Measurements from ENCODE around the gene KAZN.

DNA sequence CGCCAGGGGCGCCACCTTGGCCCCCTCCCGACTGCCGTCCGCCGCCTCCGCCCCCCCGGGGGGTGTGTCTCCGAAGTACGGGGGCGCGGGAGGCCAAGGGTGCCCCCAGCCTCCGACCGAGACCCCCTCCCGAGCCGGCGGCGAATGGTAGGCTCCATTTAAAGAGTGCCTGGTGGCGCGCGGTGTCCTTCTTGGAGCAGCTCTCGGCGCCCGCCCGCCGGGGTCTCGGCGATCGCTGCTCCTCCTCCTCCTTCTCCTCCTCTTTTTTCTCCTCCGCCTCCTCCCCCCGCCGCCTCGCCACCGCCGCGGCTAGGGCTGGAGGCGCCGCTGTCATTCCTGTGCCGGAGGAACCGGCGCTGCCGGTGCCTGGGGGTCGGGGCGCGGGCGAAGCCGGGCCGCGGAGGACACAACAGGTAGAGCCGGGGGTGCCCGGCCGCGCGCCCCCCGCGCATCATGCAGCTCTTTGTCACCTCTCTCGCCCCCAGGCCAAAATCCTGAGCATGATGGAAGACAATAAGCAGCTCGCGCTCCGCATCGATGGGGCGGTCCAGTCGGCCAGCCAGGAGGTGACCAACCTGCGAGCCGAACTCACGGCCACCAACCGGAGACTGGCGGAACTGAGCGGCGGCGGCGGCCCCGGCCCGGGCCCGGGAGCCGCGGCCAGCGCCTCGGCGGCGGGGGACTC lies at the start of gene KAZN:
- TF ChIP-seq CTCF (IDR thresholded peaks at IDR 0.05) (no peak), ESRRA (IDR thresholded peaks at IDR 0.05; ENCODE audit: borderline replicate concordance, low read length) (no peak), CEBPB (IDR thresholded peaks at IDR 0.05) (no peak), NFE2L2 (conservative IDR thresholded peaks at IDR 0.05; ENCODE audit: low read length) (no peak), MAFK (IDR thresholded peaks at IDR 0.05; ENCODE audit: partially characterized antibody) (no peak), CHD2 (IDR thresholded peaks at IDR 0.05; ENCODE audit: low read length, partially characterized antibody) (no peak), EHMT2 (IDR thresholded peaks at IDR 0.05; ENCODE audit: low read depth) (no peak), TFCP2L1 (CRISPR knock-in tag; IDR thresholded peaks at IDR 0.05) (no peak), RAD21 (conservative IDR thresholded peaks at IDR 0.05 in 1 of 2, IDR thresholded peaks at IDR 0.05 in 1 of 2) (no peak), POLR2A (IDR thresholded peaks at IDR 0.05; ENCODE audit: low read length) (no peak), BHLHE40 (IDR thresholded peaks at IDR 0.05; ENCODE audit: low read depth, low read length) (no peak)
- TF ChIP-seq, protein P1, sequence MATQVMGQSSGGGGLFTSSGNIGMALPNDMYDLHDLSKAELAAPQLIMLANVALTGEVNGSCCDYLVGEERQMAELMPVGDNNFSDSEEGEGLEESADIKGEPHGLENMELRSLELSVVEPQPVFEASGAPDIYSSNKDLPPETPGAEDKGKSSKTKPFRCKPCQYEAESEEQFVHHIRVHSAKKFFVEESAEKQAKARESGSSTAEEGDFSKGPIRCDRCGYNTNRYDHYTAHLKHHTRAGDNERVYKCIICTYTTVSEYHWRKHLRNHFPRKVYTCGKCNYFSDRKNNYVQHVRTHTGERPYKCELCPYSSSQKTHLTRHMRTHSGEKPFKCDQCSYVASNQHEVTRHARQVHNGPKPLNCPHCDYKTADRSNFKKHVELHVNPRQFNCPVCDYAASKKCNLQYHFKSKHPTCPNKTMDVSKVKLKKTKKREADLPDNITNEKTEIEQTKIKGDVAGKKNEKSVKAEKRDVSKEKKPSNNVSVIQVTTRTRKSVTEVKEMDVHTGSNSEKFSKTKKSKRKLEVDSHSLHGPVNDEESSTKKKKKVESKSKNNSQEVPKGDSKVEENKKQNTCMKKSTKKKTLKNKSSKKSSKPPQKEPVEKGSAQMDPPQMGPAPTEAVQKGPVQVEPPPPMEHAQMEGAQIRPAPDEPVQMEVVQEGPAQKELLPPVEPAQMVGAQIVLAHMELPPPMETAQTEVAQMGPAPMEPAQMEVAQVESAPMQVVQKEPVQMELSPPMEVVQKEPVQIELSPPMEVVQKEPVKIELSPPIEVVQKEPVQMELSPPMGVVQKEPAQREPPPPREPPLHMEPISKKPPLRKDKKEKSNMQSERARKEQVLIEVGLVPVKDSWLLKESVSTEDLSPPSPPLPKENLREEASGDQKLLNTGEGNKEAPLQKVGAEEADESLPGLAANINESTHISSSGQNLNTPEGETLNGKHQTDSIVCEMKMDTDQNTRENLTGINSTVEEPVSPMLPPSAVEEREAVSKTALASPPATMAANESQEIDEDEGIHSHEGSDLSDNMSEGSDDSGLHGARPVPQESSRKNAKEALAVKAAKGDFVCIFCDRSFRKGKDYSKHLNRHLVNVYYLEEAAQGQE (IDR thresholded peaks at IDR 0.05) = no peak
- TF ChIP-seq, protein P2, sequence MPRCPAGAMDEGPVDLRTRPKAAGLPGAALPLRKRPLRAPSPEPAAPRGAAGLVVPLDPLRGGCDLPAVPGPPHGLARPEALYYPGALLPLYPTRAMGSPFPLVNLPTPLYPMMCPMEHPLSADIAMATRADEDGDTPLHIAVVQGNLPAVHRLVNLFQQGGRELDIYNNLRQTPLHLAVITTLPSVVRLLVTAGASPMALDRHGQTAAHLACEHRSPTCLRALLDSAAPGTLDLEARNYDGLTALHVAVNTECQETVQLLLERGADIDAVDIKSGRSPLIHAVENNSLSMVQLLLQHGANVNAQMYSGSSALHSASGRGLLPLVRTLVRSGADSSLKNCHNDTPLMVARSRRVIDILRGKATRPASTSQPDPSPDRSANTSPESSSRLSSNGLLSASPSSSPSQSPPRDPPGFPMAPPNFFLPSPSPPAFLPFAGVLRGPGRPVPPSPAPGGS (IDR thresholded peaks at IDR 0.05) = no peak

All from A549 (cell line).